HepG2 (cell line): ENCODE measurements around the gene JAKMIP2. TPM values are rescaled to one million over a fixed set of nuclear protein-coding genes. Genes with fewer than 3 reads are reported as not detected.

Experiments used
- ATAC-seq: fragments of 200-7000 bp; cut with Tn5 transposase; 3 replicates; pipeline ENCODE4 v1.9.1; 2020; ENCODE audit warnings: mild to moderate bottlenecking, moderate library complexity
- BruUV-seq: library from RNA; stranded (reverse); fragments of 400-500 nt; replicated peaks from 2 replicates; lab custom pipeline; 2021; lab: Mats Ljungman, UMichigan
- CTCF ChIA-PET: fragments of 300-600 bp; formaldehyde crosslinking; extraction: SDS; loops from one replicate; lab custom pipeline; 2021; ENCODE audit warnings: low total read pairs, inconsistent platforms, low intra/inter-chr PET ratio; lab: Yijun Ruan, JAX
- POLR2A ChIA-PET: fragments of 350-600 bp; sonication (Branson Sonifier 250); formaldehyde crosslinking; loops from one replicate; lab custom pipeline; 2020; ENCODE audit warnings: antibody characterized with exemption, inconsistent platforms; lab: Yijun Ruan, JAX
- DNase-seq: peaks from one replicate; pipeline ENCODE4 v3.0.0-alpha.2; 2015; ENCODE audit warnings: low spot score
- FAIRE-seq: peaks from 3 replicates; lab custom pipeline; 2011; peaks lifted over from hg19 to GRCh38; lab: Jason Lieb, UNC
- H2AFZ ChIP-seq: one replicate; pipeline ENCODE4 v1.6.1; 2011; ENCODE audit warnings: low read length, inconsistent platforms
- H3K27ac ChIP-seq: fragments of 300-600 bp; 3 replicates; pipeline ENCODE4 v1.8.0; 2011; ENCODE audit warnings: mixed run types, mild to moderate bottlenecking, mixed read lengths, low read length, inconsistent platforms; ENCODE audit not compliant: insufficient read depth; ENCODE audit errors: extremely low read length
- H3K27me3 ChIP-seq, 2 experiments: fragments of 200-600 bp in 1 of 2; 2 replicates in 1 of 2; 3 replicates in 1 of 2; pipeline versions ENCODE4 v1.6.0 to v1.8.0; 2011; ENCODE audit warnings: low read length in 2 of 2, mild to moderate bottlenecking in 2 of 2, moderate library complexity in 2 of 2, inconsistent platforms in 1 of 2; ENCODE audit not compliant: insufficient read depth in 2 of 2, control insufficient read depth in 1 of 2
- H3K36me3 ChIP-seq, 2 experiments: fragments of 200-600 bp in 1 of 2; replicated peaks in 1 of 2; 2 replicates in 1 of 2; 3 replicates in 1 of 2; pipeline versions ENCODE4 v1.5.1 to v1.8.0; 2011; ENCODE audit warnings: low read length in 2 of 2, inconsistent platforms in 1 of 2; ENCODE audit not compliant: insufficient read depth in 2 of 2, control insufficient read depth in 1 of 2
- H3K4me1 ChIP-seq: 2 replicates; pipeline ENCODE4 v1.5.1; 2012; ENCODE audit warnings: low read length, inconsistent platforms; ENCODE audit not compliant: insufficient read depth
- H3K4me2 ChIP-seq: 2 replicates; pipeline ENCODE4 v1.6.0; 2011; ENCODE audit warnings: low read depth, low read length, inconsistent platforms
- H3K4me3 ChIP-seq, 3 experiments: fragments of 200-600 bp in 1 of 3; sonication (generic), shearing (Covaris generic) in 1 of 3; replicated peaks in 1 of 3; 2 replicates each; pipeline ENCODE4 v1.5.1; 2011 to 2016; ENCODE audit warnings: low read length in 3 of 3, inconsistent platforms in 2 of 3, low read depth in 2 of 3, mild to moderate bottlenecking in 2 of 3, control low read depth in 1 of 3, mixed read lengths in 1 of 3; ENCODE audit not compliant: insufficient read depth in 1 of 3
- H3K79me2 ChIP-seq: one replicate; pipeline ENCODE4 v1.6.1; 2011; ENCODE audit warnings: low read length, inconsistent platforms; ENCODE audit not compliant: insufficient read depth
- H3K9ac ChIP-seq: 2 replicates; pipeline ENCODE4 v1.6.0; 2011; ENCODE audit warnings: mild to moderate bottlenecking, low read depth, low read length, inconsistent platforms; ENCODE audit not compliant: insufficient read depth
- H3K9me3 ChIP-seq: 2 replicates; pipeline ENCODE4 v1.5.1; 2012; ENCODE audit warnings: mild to moderate bottlenecking, low read length
- H4K20me1 ChIP-seq: 2 replicates; pipeline ENCODE4 v1.6.0; 2011; ENCODE audit warnings: inconsistent platforms, mild to moderate bottlenecking, low read length, moderate library complexity; ENCODE audit not compliant: insufficient read depth
- ATF1 ChIP-seq: IDR thresholded peaks from 2 replicates; pipeline ENCODE4 v1.6.1; 2016; ENCODE audit warnings: mild to moderate bottlenecking, control low read depth
- BCL3 ChIP-seq: sonication (generic); formaldehyde crosslinking; IDR thresholded peaks from 2 replicates; pipeline ENCODE4 v1.5.1; 2020; ENCODE audit warnings: mild to moderate bottlenecking, missing genetic modification reagents, moderate library complexity
- JUND ChIP-seq: sonication (generic); formaldehyde crosslinking; IDR thresholded peaks from 2 replicates; pipeline ENCODE4 v1.8.0; 2022; ENCODE audit warnings: mild to moderate bottlenecking, missing genetic modification reagents
- MTA3 ChIP-seq: sonication (generic); formaldehyde crosslinking; IDR thresholded peaks from 2 replicates; pipeline ENCODE4 v1.4.0; 2020; ENCODE audit warnings: missing genetic modification reagents
- SETDB1 ChIP-seq: sonication (generic); formaldehyde crosslinking; IDR thresholded peaks from 2 replicates; pipeline ENCODE4 v1.5.1; 2020; ENCODE audit warnings: missing genetic modification reagents, mild to moderate bottlenecking, borderline replicate concordance
- SIN3B ChIP-seq: fragments of 150-350 bp; IDR thresholded peaks from 2 replicates; pipeline ENCODE4 v1.6.1; 2014; ENCODE audit warnings: low read length
- SMAD9 ChIP-seq: sonication (generic); formaldehyde crosslinking; IDR thresholded peaks from 2 replicates; pipeline ENCODE4 v1.5.1; 2020; ENCODE audit warnings: mild to moderate bottlenecking, missing genetic modification reagents
- TOE1 ChIP-seq: sonication (generic); formaldehyde crosslinking; IDR thresholded peaks from 2 replicates; pipeline ENCODE4 v1.4.0; 2020; ENCODE audit warnings: mild to moderate bottlenecking, missing genetic modification reagents
- ZBTB37 ChIP-seq: sonication (generic); formaldehyde crosslinking; IDR thresholded peaks from 2 replicates; pipeline ENCODE4 v1.4.0; 2020; ENCODE audit warnings: mild to moderate bottlenecking, missing genetic modification reagents
- ZFP1 ChIP-seq: IDR thresholded peaks from 2 replicates; pipeline ENCODE4 v1.6.1; 2016
- ZNF121 ChIP-seq: sonication (generic); formaldehyde crosslinking; IDR thresholded peaks from 2 replicates; pipeline ENCODE4 v1.5.0; 2020; ENCODE audit warnings: mild to moderate bottlenecking, missing genetic modification reagents
- ZUFSP ChIP-seq: sonication (generic); formaldehyde crosslinking; IDR thresholded peaks from 2 replicates; pipeline ENCODE4 v1.9.0; 2021; ENCODE audit warnings: missing genetic modification reagents, mild to moderate bottlenecking, borderline replicate concordance
- WGBS: methylation state at CpG from one replicate; pipeline ENCODE4 v1.1.6; 2017; ENCODE audit warnings: low lambda C conversion rate; 5-methylcytosine and 5-hydroxymethylcytosine counted together
- in situ Hi-C: cut with HindIII; loops from 2 replicates; pipeline ENCODE4 v1.10.0; 2017; ENCODE audit warnings: low pct_unique_long_range_greater_than_20kb; ENCODE audit not compliant: extremely low pct_ligation_motif_present
- intact Hi-C: fragments of 100-400 bp; cut with micrococcal nuclease; formaldehyde crosslinking; loops from one replicate; pipeline ENCODE4 v1.10.0; 2022; ENCODE audit not compliant: unreplicated experiment
- polyA plus RNA-seq, 8 experiments: library from polyadenylated mRNA; depleted of rRNA in 3 of 8; stranded (reverse) in 7 of 8; unstranded in 1 of 8; fragments of >200 nt; fragmentation: Illumina TruSeq in 4 of 8; extraction: Trizol in 4 of 8; gene quantifications; 2 replicates each; pipeline versions ENCODE4 v1.2.1 to v1.2.3, GENCODE V29; 2011 to 2016; ENCODE audit warnings: low read depth in 4 of 8, missing spikeins in 1 of 8, mixed read lengths in 1 of 8; ENCODE audit not compliant: insufficient read depth in 1 of 8
- total RNA-seq, 5 experiments: library from RNA; depleted of rRNA; stranded (reverse); fragments of >200 nt; fragmentation: Illumina TruSeq; extraction: Trizol; gene quantifications; 2 replicates each; pipeline ENCODE4 v1.2.3, GENCODE V29; 2016; ENCODE audit warnings: low read depth in 1 of 5
- TF ChIP-seq, protein P1 (sequence below): sonication (generic); formaldehyde crosslinking; IDR thresholded peaks from 2 replicates; pipeline ENCODE4 v1.5.0; 2020; ENCODE audit warnings: missing genetic modification reagents

JAKMIP2 gene
- total and polyA plus RNA-seq, 2 of the 13 experiments (the other 11 are each of a cell fraction or from before 2014, with no cell fraction given): 0.04 to 2.1 TPM

DNA sequence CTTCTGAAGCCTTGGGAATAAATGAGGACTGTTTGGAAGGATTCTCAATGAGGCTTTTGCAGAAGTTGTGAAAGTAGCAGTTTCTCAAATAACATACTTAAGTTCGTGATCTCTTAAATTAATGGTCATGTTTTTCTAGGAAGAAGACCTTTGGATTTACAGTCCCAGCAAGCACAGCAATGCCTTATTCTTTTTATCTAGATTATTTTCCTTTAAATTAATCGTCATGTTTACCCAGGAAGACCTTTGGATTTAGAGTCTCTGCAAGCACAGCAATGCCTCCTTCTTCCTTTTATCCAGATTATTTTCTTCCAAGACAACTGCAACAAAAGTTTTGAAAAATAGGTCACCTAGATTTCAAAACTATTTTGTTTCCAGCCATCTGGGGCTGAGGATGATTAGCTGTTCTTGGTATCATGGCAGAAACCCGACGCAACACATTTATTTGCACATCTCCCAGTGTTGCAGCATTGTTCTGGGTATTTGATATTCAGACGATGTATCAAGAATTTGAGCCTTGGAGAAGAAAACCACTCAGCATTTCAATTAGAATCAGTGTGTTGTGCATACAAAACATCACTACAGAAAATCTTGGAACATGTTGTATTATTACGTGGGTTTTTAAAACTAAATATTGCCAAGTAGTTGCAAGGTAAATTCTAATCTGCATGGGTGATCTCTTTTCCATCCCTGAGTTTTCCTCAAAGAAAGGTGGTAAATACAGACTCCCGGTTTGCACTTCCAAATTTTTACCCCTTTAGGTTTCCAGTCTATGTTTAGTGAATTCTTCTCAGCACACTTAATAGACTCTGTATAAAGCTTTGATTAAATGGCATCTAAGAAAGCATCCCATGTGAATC, 50.9 kb downstream of the JAKMIP2 start:
- CTCF ChIA-PET: no interaction called here
- no peak overlapping the region for H3K9ac ChIP-seq
- FAIRE-seq (no peak), ATAC-seq (no peak), DNase-seq (no peak)
- H3K27ac ChIP-seq: no peak overlapping the region
- no peaks in the 10 kb centered on the region for H3K9me3 ChIP-seq
- WGBS: 34% methylated on average over 7 of the region's 7 CpGs
- in situ Hi-C loops (no loop called here), intact Hi-C loops (no loop called here)
- H3K36me3 ChIP-seq: no peaks in the 10 kb centered on the region
- H4K20me1 ChIP-seq: no peaks in the 10 kb centered on the region
- no peaks in the 10 kb centered on the region; a peak in 1 of 5 replicates for H3K27me3 ChIP-seq
- no peak for TF ChIP-seq ZBTB37 (CRISPR knock-in tag)
- TF ChIP-seq, protein P1, sequence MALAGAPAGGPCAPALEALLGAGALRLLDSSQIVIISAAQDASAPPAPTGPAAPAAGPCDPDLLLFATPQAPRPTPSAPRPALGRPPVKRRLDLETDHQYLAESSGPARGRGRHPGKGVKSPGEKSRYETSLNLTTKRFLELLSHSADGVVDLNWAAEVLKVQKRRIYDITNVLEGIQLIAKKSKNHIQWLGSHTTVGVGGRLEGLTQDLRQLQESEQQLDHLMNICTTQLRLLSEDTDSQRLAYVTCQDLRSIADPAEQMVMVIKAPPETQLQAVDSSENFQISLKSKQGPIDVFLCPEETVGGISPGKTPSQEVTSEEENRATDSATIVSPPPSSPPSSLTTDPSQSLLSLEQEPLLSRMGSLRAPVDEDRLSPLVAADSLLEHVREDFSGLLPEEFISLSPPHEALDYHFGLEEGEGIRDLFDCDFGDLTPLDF (CRISPR knock-in tag): no peak
- no peak for TF ChIP-seq ZUFSP (CRISPR knock-in tag)
- no peak for TF ChIP-seq BCL3 (CRISPR knock-in tag)
- no peak for TF ChIP-seq SMAD9 (CRISPR knock-in tag)
- no peak for TF ChIP-seq JUND (CRISPR knock-in tag)
- TF ChIP-seq TOE1 (CRISPR knock-in tag): no peak
- no peak for TF ChIP-seq SIN3B
- no peak for TF ChIP-seq ATF1 (CRISPR knock-in tag)
- no peak for TF ChIP-seq SETDB1
- no peak for TF ChIP-seq MTA3 (CRISPR knock-in tag)
- no peak for TF ChIP-seq ZFP1 (CRISPR knock-in tag)
- no peak for TF ChIP-seq ZNF121 (CRISPR knock-in tag)
- H3K4me3 ChIP-seq: no peak overlapping the region
- H3K79me2 ChIP-seq: no peaks in the 10 kb centered on the region
- no peaks in the 10 kb centered on the region for H3K4me1 ChIP-seq
- no peak overlapping the region for H2AFZ ChIP-seq
- no peak overlapping the region for H3K4me2 ChIP-seq
- POLR2A ChIA-PET: no interaction called here
- BruUV-seq: no TSS peak
